GM18867 (cell line): ENCODE results near the gene CLCA1.
A peak's percentile ranks its signal among the peaks of the same experiment; 100 is the strongest.

Experiments
- ATAC-seq: cut with Tn5 transposase; IDR thresholded peaks from one replicate; pipeline ENCODE4 v1.9.1; 2021; ENCODE audit warnings: mild to moderate bottlenecking, moderate library complexity; ENCODE audit not compliant: unreplicated experiment

Gene CLCA1, protein sequence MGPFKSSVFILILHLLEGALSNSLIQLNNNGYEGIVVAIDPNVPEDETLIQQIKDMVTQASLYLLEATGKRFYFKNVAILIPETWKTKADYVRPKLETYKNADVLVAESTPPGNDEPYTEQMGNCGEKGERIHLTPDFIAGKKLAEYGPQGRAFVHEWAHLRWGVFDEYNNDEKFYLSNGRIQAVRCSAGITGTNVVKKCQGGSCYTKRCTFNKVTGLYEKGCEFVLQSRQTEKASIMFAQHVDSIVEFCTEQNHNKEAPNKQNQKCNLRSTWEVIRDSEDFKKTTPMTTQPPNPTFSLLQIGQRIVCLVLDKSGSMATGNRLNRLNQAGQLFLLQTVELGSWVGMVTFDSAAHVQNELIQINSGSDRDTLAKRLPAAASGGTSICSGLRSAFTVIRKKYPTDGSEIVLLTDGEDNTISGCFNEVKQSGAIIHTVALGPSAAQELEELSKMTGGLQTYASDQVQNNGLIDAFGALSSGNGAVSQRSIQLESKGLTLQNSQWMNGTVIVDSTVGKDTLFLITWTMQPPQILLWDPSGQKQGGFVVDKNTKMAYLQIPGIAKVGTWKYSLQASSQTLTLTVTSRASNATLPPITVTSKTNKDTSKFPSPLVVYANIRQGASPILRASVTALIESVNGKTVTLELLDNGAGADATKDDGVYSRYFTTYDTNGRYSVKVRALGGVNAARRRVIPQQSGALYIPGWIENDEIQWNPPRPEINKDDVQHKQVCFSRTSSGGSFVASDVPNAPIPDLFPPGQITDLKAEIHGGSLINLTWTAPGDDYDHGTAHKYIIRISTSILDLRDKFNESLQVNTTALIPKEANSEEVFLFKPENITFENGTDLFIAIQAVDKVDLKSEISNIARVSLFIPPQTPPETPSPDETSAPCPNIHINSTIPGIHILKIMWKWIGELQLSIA

DNA sequence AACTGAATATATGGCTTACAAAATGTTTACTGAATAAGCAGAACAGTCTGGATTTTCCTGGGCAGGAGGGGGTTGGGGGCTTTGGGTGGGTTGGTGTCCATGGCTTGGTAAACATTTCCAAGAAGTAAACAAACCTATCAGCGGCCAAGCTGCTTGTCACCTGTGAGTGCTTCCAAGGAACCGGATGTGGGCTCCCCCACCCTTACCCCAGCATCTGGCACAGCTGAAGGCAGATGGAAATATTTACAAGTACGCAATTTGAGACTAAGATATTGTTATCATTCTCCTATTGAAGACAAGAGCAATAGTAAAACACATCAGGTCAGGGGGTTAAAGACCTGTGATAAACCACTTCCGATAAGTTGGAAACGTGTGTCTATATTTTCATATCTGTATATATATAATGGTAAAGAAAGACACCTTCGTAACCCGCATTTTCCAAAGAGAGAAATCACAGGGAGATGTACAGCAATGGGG, at the start of gene CLCA1:
TSS of gene CLCA1 (plus strand) at position 427 of the 477 bp plus-strand sequence. CDS start at position 472, 45 bp downstream.
- ATAC-seq, result no peak

DNA sequence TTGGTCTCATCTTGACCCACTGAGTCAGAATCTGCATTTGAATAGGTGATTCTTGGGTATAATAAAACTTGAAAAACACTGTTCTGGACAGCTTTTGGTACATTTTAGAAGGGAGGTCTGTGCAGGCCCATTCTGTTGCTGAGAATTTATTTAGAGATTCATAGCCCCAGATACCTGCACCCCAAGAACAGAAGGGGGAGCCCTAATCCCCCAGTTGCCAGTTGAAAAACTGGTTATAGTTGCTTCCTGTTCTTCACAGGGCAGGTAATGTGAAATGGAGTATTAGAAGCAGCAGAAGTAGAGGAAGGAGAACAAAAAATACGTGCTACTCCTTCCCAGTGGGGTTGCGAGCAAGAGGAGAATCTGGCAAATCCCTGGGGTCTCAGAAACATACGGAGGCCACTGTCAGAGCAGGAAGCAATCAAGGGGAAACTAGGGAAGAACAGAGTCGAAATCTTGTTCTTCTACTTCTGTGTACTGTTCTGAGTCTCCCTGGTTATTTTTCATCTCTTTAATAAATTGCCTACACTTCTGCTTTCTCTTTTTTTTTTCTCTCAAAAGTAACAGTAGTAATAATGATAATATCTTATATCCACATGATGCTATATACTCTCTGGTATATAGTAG, 49.3 kb upstream of the CLCA1 start:
- ATAC-seq, result peak; percentile 97

DNA sequence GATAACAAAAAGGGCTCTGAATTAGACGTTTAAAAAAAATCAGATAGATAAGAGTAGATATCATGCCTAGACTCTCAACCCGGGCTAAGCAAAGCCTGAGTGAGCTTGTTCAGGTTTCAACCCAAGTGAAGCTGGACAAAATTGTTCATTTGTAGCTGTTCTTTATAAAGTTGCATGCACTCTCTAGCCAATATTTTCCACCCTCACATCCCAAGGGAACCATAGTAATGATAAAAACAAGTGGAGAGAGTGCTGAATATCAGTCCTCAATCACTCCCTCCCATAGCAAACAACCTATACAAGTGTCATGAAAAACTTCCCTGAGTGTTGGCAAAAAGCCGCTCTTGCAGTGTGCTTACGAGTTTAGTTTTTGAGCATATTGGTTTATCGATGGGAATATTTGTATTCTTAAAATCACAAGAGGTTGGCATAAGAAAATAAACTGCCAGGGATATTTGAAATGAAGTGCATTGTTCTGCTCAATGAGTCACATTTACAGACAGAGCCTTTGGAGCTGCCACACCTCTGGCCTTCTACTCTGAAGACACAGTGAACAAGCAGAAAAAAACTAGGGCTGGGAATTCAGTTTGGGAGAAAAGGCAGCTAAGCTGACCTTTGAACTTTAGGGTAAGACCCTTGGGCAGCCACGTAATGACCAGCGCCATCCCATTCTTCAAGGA, 47.0 kb upstream of the CLCA1 start:
- no peak for ATAC-seq

DNA sequence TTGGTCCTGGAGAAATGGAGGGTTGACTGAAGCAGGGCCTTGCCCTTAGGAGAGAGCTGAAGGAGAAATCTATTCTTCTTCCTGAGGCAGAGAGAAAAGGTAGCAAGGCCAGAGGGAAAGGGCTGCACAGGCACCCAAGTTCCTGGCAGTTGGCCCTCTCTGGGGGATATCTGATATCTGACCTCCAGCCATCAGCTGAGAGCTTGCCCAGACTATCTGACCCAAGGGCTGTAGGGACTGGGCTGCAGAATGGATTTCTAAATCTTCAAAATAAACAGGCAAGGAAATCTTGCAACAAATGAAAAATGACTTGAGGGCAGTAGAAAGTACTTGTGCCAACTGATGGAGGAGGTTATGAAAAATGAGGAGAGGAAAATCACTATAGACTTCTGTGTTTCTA, 45.3 kb upstream of the CLCA1 start:
- ATAC-seq, result no peak

DNA sequence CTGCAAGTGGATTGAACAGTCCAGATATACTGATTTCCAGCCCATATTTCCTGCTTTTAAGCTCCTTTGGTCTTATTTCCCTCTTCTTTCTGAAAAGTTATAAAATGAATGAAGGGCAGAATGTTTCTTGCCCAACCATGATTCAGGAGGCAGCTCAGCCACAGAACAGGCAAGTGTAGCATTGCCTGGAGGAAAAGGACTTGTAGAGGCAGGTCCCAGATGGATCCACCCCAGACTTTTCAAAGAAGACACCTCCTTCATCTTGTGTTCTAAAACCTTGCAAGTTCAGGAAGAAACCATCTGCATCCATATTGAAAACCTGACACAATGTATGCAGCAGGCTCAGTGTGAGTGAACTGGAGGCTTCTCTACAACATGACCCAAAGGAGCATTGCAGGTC, 44.9 kb upstream of the CLCA1 start, which contains the start of gene CLCA2:
TSS of gene CLCA2 (plus strand) at position 299 of the 400 bp plus-strand sequence. CDS start at position 376, 77 bp downstream.
- ATAC-seq, result no peak

DNA sequence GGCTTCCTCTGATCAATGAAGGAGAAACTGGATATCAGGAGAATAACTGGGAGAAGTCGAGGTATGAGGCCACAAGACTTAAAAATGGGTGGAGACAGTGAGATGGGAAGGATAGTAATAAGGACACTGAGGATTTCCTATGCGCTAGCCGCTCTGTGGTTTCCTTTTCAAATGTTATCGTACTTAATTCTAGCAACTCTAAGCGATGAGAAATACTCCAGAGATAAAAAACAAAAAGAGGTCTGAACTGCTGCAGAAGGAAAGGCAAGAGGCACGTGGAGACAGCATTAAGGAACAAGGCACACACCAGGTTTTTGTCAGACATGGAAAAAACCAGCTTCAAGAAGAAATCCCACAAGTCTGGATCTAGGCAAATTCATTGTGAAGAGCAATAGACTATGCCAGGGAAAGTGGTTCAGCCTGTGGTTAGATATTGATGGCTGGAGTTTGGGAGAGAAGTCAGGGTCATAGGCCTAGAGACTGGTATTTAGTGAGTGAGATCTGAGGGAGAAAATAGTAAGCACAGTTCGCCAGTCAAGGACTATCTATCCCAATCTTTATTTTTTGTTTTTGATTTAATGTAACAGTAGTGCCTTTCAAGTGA, 39.5 kb upstream of the CLCA1 start:
- ATAC-seq, result no peak

DNA sequence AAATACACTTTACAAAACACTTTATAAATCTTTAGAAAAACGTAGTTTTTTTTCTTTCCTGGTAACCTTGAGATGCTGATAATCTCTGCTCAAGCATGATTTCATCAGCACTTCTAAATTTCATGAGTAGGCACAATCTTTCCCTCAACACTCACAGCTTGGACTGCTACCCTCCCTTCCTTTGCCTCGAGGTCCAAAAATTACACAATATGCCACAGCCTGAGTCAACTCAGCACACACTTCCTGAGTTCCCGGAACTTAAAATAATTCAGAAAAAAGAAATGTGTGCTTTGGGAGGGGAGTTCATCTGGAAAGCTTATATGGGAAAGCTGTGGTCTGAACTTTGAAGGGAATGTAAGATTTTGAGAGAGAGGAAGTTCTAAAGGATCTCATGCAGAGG, 38.9 kb upstream of the CLCA1 start:
- no peak for ATAC-seq

DNA sequence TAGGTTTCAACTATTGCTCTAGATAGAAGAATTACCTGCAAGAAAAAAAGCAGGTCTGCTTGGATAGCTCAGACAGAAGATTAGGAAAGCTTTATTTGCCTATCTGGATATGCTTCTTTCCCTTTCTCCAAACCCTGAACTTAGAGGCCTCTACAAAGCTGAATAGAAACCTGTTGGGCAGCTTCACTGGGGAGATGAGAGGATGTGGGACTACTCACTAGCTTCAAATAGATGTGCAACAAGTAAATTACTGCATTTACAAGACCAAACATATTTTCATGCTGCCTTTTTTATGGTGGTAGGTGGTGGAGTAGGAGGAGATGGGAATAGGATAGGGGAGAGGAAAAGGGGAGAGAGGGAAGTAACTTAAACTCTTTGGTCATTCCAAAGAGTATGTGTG, 38.4 kb upstream of the CLCA1 start:
- no peak for ATAC-seq

DNA sequence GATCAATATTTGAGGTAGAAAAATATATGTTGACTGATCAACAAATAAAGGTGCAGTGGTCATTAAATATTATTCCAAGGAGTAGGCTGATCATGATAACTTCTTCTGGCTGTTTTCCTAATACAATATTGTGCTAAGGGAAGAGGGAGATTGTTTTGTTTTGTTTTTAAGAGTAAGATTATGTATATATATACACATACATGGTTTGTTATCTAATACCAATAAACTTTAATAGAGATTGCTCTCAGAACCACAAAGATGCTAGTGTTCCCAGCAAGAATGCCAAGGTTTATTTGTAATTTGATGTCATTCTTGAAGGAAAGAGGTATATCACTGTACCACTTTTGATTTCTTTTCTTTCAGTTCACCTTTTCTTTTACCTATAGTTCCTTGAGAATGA, 34.7 kb upstream of the CLCA1 start:
- ATAC-seq, result no peak

DNA sequence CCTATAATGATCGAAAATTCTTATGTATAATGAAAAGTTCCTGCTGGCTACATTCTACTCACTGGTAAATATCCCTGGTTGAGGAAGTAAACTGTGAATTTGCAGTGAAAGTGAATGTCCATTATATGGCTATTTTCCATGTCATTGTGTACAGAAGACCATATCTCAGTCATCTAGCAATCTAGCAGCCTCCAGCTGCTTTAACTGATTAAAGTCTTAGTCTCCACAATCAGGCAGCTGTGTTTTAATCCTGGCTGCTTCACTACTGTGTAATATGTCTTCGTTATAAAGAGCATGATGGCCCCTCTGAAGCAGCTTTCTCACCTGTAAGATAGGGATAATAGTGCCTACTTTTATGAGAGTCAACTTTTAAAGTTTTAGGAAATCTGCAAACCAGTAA, 33.4 kb upstream of the CLCA1 start:
- ATAC-seq, result no peak

DNA sequence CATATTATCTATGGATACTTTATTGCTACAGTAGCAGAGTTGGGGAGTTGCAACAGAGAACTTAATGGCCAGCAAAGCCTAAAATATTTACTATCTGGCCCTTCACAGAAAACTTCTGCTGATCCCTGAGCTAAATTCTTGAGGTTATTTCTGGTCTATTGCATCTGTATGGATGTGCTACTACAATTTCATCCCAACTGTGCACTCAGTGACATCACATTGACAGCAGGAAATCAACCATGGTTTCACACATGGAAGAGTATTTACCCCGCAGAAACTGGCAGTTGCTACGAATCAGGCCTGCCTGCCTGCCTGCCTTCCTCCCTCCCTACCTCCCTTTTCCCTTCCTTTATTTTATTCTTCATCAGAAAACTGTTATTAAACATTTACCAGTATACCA, 32.7 kb upstream of the CLCA1 start:
- no peak for ATAC-seq

DNA sequence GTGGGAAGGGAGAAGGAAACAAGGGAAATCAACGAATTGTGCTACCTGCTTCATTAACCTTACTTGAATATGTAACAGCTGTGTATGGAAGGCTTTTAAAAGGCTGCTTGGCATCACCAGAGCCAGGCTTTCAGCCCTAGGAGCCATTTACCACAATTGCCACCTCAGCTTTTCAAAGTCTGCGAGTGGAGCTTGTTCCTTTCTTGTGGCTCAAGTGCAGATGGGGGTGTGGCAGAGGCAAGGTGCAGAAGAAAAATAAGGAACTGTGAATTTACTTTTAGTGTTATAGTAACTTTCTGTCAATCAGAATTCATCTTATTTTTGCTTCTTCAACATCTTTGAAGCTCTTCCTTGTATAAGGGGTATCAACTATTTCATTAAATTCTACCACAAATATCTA, 27.1 kb upstream of the CLCA1 start:
- no peak for ATAC-seq

DNA sequence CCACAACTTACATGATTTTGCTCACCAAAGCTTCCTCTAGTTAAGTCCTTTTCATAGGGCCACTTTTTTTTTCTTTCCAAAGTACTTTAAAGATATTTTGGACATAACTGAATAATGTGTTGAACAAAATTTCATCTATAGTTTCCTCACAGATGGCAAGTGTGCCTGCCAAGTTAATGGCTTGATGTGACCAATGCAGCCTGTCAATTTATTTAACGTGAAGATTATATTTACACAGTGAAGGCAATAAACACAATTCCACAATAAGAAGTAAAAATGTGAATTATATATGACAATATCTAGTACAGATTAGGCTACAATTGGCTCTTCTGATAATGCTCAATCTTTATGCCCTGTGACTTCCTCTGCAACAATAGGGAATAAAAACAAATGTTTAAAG, 26.7 kb upstream of the CLCA1 start:
- no peak for ATAC-seq

DNA sequence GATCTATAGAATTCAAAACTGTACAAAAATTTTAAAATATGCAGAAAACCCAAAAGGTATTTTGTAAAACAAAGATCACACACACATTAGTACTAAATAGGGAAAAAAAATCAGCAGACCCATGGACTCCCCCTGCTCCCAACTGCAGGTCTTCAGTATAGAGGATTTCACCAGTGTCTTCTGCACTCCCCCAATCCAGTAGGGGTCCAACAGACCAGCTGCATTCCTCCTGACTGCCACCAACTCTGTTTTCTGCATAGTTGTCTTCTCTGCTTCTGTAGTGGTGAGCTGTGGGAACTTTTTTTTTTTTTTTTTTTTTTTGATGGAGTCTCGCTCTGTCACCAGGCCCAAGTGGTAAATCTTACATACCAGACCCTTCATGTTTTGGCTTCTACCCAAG, 22.8 kb upstream of the CLCA1 start:
- no peak for ATAC-seq

DNA sequence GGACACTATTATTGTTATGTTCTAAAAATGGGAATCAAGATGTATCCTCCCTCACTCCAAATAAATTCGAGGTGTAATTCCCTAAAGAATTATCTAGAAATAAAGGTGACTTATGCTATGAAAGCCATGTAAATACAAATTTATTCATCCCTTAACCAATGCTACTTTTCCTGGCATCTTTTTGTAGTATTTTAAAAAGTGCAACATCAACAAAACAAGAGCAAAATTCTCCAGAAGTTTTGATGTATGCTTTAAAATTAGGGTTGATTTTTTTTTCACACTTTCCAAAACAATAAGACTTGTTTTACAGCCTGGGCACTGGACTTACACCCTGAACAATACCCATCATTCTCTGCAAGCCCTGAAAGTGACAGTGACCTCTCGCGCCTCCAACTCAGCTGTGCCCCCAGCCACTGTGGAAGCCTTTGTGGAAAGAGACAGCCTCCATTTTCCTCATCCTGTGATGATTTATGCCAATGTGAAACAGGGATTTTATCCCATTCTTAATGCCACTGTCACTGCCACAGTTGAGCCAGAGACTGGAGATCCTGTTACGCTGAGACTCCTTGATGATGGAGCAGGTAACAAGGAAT, 21.4 kb upstream of the CLCA1 start:
- ATAC-seq, result no peak

DNA sequence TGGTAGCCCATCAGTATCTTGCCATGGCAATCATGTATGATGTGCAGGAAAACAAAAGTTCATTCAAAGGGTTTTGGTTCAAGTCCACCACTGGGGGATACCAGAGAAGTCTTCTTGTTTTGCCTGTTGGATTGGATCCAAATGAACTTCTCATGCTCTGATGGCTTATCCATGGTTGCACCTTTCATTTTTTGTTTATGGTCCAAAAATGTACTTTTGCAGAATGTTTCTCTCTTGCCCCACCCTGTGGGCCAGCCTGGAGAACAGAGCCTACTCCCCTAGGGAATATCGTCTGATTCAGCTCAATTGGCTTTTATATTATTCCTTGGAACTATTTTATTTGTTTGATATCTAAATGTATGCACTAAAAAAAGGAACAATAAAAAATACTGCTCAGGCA, 20.1 kb upstream of the CLCA1 start:
- ATAC-seq, result no peak

DNA sequence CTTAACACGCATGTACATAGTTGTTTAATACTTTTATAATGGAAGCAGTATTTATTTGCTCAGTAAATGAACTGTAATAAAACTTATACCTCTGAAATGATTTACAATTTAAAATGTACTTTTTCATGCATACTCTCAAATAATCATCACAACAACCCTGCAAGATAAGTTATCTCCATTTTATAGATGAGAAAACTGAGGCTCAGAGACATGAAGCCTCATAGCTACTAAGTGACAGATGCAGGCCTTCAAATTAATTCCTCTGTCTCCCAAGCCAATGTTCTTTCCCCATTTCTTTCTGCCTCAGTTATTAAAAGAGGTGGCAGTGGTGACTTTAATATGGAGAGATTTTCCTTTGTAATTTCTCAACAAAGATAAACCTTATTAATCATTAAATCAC, 19.6 kb upstream of the CLCA1 start:
- ATAC-seq, result no peak

DNA sequence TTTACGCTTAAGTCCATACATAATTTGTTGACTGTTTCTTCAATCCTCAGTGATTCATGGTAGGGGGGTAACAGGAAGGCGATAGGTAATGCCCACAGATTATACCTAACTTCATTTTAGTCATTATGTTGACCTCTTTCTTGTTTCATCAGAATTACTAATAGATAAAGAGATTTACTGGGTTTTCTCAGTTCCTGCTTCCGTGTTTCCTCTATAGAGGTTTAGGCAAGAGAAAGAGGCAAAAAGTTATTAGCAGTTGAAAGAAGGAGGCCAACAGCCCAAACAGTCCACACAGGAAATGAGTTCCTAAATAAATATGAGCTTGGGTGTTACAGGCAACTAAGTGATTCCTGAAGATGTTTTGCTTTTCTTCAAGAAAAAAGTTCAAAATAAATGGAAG, 17.9 kb upstream of the CLCA1 start:
- no peak for ATAC-seq

DNA sequence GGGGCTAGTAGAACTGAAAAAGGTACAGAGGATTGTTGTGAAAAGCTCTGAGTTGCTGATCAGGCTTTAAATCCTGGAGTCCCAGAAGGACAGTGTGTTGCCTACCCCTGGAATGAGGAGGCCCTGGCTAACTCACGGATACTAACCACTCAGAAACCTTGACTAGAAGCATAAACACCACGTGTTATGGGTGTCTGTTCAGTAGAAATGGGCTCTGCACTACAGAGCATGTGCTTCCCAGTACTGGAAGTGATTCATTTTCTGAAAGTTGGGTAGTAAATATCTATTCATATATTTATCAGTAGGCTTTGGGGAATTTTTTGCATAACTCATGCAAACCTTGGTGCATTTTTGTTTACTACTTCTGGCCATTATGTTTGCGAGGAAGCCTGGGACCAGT, 15.1 kb upstream of the CLCA1 start:
- ATAC-seq, result no peak

DNA sequence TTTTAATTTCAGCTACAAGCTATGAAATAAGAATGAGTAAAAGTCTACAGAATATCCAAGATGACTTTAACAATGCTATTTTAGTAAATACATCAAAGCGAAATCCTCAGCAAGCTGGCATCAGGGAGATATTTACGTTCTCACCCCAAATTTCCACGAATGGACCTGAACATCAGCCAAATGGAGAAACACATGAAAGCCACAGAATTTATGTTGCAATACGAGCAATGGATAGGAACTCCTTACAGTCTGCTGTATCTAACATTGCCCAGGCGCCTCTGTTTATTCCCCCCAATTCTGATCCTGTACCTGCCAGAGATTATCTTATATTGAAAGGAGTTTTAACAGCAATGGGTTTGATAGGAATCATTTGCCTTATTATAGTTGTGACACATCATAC, 13.7 kb upstream of the CLCA1 start:
- ATAC-seq, result no peak
